DLD1 (cell line): ENCODE measurements around the gene JAZF1.

Experiments
- in situ Hi-C: cut with HindIII; loops from 2 replicates; pipeline ENCODE4 v1.10.0; 2017; ENCODE audit warnings: low sequenced_read_pairs

The JAZF1 gene

DNA sequence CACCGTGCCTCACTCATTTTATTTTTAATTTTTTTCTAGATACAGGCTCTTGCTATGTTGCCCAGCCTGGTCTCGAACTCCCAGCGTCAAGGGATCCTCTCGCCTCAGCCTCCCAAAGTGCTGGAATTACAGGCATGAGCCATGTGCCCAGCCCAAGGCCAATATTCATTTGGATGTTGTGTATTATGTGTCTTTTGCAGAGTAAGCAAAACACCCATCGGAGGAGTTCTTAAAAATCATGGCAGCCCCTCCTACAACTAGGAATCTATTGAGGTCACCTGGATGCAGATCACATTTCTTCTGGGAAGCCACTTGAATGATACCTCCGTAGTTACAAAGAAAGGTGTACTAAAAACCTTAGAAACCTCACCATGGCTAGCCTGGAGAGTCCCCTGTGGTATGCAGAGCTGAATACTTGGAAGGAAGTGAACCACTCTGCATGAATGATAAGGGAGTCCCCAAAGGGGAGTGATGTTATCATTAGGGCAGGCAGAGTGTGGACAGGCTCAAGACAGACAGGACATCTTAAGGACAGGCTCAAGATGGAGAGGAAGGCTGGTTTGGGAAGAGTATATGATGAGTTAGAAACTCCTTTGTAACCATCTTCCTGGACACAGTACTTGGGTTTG is 254.9 kb downstream of the JAZF1 start:
- in situ Hi-C loops = no loop called here

DNA sequence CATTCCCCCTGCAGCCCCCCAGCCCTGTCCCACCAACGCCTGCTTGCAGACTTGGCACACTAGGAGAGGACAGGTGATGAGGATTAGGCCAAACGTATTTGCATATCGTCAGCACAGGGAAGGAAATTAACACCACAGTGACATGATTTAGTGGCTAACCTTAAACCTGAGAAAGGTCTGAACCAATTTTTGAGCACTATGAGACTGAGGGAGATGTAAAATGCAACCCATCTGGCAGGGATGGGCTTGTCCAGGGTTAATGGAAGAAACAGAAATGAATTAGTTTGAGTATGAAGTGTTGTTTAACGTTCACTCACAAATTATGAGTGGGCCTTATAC is 257.0 kb downstream of the JAZF1 start:
- in situ Hi-C loops = loop anchor here (25.0 kb wide), 1 partner anchor 711 kb away; the partner anchor contains the start of gene HOXA13

DNA sequence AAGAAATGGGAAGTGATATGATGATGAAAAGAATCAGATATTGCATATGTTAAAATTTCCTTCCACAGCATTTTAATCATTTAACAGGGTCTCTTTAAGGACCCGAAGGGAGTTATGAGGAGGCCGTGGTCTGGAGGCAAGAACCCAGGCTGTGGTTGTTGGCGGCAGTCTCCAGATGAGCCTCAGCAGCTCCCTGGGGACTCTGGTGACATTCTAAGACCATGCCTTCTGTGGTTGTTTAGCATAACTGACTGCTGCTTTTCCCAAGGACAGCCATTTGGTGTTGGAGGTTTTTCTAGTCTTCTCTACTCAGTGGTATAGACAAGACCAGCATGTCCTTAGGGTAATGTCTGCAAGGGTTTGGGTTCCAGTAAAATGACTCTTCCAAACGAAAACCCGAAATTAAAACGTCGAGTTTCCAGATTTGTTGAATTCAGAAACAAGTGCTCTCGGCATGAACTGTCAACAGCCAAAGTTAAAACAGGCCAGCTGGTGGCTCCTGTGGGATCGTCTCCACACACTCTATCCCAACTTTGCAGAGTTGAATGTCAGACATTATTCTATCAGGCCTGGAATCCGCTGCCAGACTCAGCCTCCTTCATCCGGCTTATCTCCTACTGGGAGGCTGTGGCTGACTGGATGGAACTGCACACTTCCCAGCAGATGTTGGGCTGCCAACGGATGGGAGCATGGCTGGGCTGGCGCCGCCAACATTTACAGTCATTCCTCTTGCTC is 257.5 kb downstream of the JAZF1 start:
- in situ Hi-C loops = loop anchor here (25.0 kb wide), 1 partner anchor 711 kb away; the partner anchor contains the start of gene HOXA13

DNA sequence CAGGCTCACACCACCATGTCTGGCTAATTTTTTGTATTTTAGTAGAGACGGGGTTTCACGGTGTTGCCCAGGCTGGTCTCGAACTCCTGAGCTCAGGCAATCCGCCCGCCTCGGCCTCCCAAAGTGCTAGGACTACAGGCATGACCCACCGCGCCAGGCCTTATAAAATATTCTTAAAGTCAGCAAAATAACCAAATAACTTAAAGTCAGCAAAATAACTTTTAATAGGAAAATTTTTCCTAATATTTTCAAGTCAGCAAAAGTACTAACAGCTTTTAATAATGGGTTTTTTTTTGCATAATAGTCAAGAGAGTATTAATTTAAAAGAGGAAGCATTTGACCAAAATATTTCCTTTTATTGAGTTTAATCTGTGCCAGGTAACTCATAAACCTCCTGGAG is 258.2 kb downstream of the JAZF1 start:
- in situ Hi-C loops = loop anchor here (25.0 kb wide), 1 partner anchor 710 kb away; the partner anchor contains the start of gene HOXA13

DNA sequence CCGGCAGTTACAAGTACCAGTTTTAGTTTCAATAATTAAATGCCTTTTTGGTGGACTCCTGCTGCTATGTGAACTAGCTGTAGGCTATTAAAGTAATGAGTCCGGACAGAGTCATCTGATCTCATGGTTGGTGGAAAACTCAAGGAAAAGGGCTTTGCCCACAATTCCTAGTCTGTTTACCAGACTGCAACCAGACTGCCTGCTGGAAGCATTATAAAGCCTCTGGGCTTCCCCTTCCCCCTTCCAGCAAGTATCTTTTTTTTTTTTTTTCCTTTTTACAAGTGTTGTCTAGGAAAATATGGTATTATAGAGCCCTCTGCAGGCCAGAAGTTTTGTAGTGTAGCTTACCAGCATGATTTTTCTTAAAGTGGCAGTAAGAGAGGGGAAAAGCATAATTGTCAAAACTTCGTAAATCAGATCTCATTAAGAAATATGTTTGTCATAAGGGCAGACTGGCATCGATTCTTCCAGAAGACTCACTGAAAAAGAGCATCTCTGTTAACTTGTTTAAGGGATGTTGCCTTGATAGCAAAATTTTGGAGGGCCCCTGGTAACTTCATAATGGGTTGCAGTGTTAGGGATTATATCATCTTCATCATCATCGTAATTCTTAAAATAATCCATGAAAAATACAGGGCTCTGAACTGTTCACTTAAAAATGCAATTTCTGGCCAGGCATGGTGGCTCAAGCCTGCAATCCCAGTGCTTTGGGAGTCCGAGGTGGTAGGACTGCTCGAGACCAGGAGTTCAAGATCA is 259.3 kb downstream of the JAZF1 start:
- in situ Hi-C loops = loop anchor here (25.0 kb wide), 1 partner anchor 709 kb away; the partner anchor contains the start of gene HOXA13

DNA sequence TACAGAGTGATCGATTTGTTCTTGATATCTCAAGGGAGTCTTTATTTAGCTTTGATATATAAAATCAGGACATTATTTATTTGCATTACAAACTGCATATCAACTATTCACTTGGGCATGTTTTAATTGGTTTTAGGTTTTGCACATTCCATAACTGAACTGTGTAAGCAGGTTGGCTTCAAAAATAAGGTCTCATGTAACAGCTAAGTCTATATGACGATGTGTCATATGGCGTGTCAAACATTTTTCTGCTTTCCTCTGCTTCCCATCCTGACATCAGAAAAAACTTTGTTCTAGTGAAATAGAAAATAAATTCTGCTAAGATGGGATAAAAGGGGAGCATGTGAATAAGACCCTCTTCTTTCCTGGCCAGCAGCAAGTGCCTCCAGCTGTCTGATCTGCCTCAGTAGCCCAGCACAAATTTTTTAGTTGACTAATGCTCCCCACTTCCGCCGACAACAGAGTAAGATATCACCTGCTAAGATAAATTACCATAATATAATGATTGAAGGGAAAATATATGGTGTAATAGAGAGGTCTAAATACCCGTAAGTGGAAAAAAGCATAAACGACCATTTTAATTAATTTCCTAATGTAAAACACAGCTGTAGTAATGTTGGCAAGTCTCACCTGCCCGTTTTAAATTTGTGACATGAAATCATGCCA is 260.2 kb downstream of the JAZF1 start:
- in situ Hi-C loops = loop anchor here (25.0 kb wide), 1 partner anchor 708 kb away; the partner anchor contains the start of gene HOXA13

DNA sequence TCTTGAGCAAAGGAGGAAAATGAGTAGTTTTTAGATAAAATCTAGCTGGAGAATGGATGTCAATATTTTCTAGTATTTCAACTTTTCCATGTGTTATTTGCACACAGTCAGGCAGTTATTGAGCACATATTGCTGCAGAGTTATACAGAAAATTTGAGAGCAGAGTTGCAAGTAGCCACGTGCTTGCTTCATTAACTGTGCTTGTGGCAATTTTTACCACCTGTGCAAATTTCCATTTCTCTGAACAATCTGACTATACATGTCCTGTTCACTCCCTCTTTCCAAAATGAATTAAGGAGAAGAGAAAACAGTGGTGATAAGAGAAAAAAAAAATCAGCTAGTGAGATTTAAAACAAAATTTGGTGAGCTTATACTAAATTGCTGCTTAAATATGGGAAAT is 262.1 kb downstream of the JAZF1 start:
- in situ Hi-C loops = loop anchor here (10.0 to 25.0 kb wide), 2 partner anchors 74 to 706 kb away; partner anchors contain the start of gene HOXA13

DNA sequence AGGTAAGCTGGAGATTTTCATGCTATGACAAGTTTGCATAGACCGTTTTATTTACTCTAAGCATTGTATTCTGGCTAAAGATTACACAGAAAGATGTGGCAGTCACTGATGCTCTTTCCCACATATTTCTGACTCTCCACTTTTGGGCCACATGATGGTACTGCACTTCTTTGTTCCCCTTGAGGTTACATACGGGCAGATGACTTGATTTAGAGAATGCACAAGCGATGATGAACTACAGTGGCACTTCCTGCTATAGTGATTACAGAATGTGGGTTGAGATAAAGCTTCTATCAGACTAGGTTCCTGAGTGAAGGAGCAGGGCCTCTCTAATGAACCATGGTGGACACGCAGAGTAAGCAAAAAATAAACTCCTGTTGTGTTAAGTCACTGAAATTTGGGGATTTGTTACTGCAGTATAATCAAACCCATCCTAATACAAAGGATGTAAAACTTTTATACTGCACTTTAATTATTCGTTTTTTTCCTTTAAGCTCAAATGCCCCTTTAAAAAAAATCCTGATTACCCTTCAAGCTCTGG is 262.8 kb downstream of the JAZF1 start:
- in situ Hi-C loops = loop anchor here (10.0 to 25.0 kb wide), 2 partner anchors 73 to 706 kb away; partner anchors contain the start of gene HOXA13

DNA sequence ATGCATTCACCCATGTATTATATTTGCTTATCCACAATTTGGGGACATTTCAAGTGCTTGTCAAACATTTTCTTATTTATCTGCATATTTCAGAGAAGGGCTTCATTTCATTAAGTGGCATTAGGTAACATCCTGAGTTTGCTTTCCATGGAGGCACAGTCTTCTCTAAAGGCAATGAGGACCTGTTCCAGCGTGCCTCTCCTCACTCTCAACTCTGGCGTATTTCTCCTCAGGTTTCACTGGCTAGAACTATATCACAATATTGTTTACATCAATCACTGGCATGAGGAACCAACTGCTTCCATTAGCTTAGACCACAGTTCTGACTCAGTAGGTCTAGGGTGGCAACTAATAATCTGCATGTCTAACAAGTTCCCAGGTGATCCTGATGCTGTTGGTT is 263.5 kb downstream of the JAZF1 start:
- in situ Hi-C loops = loop anchor here (10.0 to 25.0 kb wide), 2 partner anchors 72 to 705 kb away; partner anchors contain the start of gene HOXA13

DNA sequence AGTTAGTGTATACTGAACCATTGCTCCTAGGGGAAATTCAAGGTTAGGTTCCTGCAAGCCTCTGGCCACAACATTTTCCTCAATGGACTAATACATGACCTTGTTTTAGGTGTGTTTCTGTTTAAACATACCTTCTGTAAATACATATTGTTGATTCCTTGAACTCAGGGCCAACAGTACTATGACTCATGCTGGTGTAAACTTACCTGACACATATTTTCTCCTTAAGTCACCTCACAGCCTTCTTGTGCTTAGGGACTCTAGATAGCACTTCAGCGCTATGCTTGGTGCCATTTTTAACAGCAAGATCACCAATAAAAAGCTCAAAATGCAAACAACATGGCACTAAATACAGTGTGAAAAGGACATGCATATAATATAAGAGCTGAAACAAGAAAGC is 264.2 kb downstream of the JAZF1 start:
- in situ Hi-C loops = loop anchor here (10.0 to 25.0 kb wide), 2 partner anchors 72 to 704 kb away; partner anchors contain the start of gene HOXA13

DNA sequence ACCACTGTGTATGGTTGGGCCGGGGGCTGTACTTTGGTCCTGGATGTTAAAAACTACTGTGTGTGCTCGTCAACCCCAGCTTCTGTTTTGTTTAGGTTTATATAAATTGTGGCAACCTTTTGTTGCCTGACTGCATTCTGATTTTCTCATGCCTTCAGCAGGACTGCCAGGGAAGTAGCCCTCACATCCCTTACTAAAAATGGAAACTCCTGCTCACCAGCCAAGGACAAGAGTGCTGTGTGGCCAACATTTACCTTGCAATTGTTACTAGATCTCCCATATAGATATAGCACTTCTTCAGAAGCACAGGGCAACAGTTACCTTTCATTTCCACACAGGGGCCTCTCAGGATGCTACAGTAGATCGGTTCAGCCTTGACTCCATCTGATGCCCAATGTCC is 266.2 kb downstream of the JAZF1 start:
- in situ Hi-C loops = loop anchor here (10.0 to 25.0 kb wide), 2 partner anchors 70 to 702 kb away; partner anchors contain the start of gene HOXA13

DNA sequence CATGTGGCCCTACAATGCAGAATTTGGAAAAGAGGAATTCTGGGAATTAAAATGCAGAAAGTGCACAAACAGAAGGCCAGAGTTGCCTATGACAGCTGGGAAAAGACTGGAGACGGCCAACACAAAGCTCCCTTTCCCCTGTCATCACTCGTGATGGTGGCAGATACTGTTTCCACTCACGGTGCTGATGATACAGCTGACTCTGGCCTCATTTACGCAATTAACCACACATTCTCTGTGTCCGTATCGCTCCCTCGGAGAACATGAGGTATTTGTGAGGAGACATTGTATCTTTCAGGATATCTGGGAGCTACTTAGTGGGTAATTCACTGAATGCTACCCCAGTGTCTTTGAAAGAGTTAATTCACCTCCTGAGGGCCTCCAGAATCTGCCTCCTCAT is 267.8 kb downstream of the JAZF1 start:
- in situ Hi-C loops = loop anchor here (10.0 to 25.0 kb wide), 2 partner anchors 68 to 700 kb away; partner anchors contain the start of gene HOXA13

DNA sequence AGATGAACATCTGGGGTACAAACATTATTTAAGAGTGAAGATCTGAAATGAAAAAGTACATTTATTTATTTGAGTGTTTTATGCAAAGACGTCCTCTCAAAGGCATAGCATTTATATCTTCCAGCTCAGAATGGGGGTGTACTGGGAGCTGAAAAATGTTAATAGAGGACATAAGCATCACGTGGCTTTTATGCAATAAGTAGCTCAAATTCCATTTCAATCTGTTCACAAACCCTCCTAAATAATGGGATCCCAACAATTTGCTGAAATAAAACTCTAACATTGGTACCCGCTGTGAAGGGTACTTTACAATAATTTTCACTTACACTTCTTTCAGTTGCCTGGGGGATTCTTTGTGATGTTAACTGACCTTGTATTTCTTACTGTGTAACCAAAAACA is 268.7 kb downstream of the JAZF1 start:
- in situ Hi-C loops = loop anchor here (10.0 to 25.0 kb wide), 2 partner anchors 67 to 700 kb away; partner anchors contain the start of gene HOXA13

DNA sequence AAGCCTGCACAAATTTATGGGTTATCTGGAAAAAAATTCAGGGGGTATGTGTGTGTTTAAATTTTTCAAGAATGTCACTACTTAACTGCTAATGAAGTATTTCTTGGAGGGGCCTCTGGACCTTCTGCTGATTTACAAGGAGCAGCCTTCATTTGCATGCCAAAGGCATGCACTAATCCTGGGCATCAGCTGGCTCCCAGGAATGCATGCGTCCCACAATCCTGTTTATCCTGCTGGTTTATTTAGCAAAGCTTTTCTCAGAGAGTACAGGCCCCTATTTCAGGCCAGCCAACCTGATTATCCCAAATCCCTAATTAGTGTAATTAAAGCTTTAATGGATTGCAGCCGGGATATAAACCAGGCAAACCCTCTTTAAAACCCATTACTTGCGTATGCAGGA is 270.3 kb downstream of the JAZF1 start:
- in situ Hi-C loops = loop anchor here (10.0 to 25.0 kb wide), 2 partner anchors 66 to 698 kb away; partner anchors contain the start of gene HOXA13

DNA sequence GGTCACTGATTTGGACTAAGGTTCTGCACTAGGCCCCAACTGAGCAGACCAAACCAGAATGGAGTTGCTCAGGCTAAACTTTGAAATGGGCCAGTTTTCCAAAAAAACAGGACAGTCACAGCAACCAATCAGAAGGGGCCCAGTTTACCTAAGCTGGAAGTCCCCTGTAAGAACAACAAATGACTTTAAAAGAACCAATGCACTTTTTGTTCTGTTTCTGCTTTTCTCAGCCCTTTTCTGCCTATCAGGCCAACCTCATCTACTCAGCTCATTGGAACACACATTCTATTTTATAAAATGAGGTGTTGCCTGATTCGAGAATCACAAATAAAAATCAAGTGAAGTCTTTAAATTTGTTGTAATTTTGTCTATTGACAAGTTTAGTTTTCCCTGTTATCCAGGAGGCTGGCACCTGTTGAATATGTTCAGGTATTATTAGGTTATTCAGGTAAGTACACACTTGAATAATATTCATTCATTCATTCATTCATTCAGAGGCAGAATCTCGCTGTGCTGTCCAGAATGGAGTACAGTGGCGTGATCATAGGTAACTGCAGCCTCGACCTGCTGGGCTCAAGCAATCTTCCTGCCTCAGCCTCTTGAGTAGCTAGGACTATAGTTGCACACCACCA is 271.9 kb downstream of the JAZF1 start:
- in situ Hi-C loops = loop anchor here (25.0 kb wide), 1 partner anchor 696 kb away; the partner anchor contains the start of gene HOXA13

DNA sequence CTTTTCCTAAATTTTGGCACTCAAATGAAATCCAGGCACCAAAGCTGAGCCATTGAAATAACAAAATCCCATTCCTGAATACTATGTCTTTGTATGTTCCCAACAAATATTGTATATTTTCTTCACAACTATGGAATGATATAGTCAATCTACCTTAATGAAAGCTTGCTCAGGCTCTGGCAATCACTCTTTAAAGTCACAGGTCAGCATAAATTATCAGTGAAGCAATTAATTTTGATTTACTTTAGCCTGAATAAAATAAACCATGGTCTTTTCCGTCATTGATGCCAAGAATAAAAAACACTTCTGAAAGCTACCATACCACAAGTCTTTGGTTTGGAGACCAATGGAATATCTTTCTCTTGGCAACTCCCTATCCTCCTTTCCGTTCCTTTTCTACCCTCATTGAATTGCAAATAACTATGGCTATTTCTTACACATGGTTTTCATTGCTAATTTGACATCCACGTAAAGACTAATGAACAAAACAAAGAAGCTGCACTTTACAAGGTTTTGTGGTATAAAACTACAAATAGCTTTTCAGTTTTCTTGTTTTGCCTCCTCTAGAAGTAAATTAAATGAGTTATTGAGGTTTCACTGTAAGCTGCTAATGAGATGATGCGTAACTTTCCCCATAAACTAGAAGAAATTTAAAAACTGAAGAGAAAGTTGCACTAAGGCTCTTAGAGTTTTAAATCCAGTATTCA is 274.1 kb downstream of the JAZF1 start:
- in situ Hi-C loops = loop anchor here (25.0 kb wide), 1 partner anchor 694 kb away; the partner anchor contains the start of gene HOXA13

DNA sequence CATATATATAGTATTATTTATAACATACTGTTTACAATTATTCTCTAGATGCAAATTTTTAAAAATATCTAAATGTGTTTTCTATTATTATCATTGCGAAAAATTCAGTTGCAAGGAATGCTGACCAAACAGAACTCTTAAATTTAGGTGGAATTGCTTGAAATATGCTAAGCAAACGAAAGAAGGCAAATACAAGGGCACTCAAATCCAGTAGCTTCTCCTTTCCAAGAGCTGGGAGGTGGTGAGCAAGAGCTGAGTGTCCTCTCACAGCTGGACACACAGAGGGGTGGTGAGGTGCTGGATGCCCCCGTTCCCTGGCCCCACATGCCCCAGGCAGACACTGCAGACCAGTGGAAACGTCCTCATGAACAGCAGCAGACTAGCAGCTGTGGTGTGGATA is 274.6 kb downstream of the JAZF1 start:
- in situ Hi-C loops = loop anchor here (25.0 kb wide), 1 partner anchor 694 kb away; the partner anchor contains the start of gene HOXA13

DNA sequence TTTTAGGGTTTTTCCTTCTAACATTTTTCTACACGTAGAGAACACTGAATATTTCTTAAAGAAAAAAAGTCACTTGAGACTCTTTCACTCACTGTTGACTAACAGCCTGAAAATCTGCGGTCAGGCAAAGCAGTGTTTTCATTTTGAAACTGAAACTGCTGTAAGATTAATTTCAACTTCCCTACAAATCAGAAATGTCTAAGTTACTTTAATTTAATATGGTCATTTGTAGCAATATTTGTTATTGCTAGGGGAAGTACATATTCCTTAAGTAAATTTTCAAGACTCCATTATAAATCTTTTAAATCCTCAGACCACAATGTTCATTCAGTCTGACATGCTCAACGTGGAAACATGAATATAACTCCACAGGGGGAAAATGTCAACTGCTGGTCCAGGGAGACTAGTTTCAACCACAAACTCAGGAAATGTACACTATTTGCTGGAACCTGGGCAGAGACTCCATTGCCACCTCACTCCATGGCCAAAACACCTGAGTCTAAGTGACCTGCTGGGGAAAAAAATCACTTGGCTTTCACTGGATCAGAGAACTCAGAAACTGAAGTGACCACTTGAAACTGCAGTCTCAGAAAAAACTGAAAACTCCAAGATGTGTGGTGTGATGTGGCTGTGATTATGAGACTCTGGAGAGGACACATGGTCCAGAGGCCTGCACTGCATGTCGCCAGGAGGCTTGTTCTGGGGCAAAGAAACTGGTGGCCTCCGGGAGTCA is 279.4 kb downstream of the JAZF1 start:
- in situ Hi-C loops = loop anchor here (25.0 kb wide), 1 partner anchor 689 kb away; the partner anchor contains the start of gene HOXA13
